Heart left ventricle (tissue), 16 donors: ENCODE results near the gene POLR3A. TPM values are rescaled to one million over a fixed set of nuclear protein-coding genes. Genes with fewer than 3 reads are reported as not detected.
"Not testable (repeated sequence)": the region's sequence is repeated elsewhere in the genome, so short reads cannot be mapped to it uniquely, and the experiment has no call there.

Experiments used
- ATAC-seq, 4 donors: fragments of 200-7000 bp; cut with Tn5 transposase; one replicate each; pipeline ENCODE4 v1.9.1; 2020 to 2022; ENCODE audit warnings: moderate library complexity in 4 of 4, mild to moderate bottlenecking in 3 of 4, moderate number of reproducible peaks in 1 of 4
- DNase-seq, 5 donors: peaks; one replicate each; pipeline ENCODE4 v3.0.0-alpha.2; 2020
- H3K27ac ChIP-seq, 12 donors: fragments of 200-600 bp; sonication (generic) in 4 of 12; one replicate each; pipeline versions ENCODE4 v1.5.0 to v1.8.0; 2016 to 2022; ENCODE audit warnings: mild to moderate bottlenecking in 2 of 12
- H3K27me3 ChIP-seq, 9 donors: fragments of 200-600 bp; sonication (generic) in 2 of 9; one replicate each; pipeline versions ENCODE4 v1.5.1 to v1.8.0; 2016 to 2022; ENCODE audit warnings: mild to moderate bottlenecking in 3 of 9
- H3K36me3 ChIP-seq, 9 donors: fragments of 200-600 bp; sonication (generic) in 2 of 9; one replicate each; pipeline versions ENCODE4 v1.5.0 to v1.8.0; 2018 to 2022; ENCODE audit warnings: mild to moderate bottlenecking in 2 of 9
- H3K4me1 ChIP-seq, 12 donors: fragments of 200-600 bp; sonication (generic) in 4 of 12; one replicate each; pipeline versions ENCODE4 v1.5.0 to v1.8.0; 2016 to 2022; ENCODE audit warnings: mild to moderate bottlenecking in 3 of 12
- H3K4me3 ChIP-seq, 12 donors: fragments of 200-600 bp; sonication (generic) in 4 of 12; one replicate each; pipeline versions ENCODE4 v1.5.0 to v1.8.0; 2017 to 2022; ENCODE audit warnings: mild to moderate bottlenecking in 9 of 12, moderate library complexity in 4 of 12
- H3K9me3 ChIP-seq, 12 donors: fragments of 200-600 bp; sonication (generic) in 4 of 12; one replicate each; pipeline versions ENCODE4 v1.5.0 to v1.8.0; 2016 to 2022; ENCODE audit warnings: mild to moderate bottlenecking in 1 of 12
- POLR2A ChIP-seq, 2 donors: fragments of 450-650 bp; IDR thresholded peaks; one replicate each; pipeline ENCODE4 v1.6.1; 2017; ENCODE audit warnings: antibody characterized with exemption in 2 of 2, mild to moderate bottlenecking in 2 of 2, moderate library complexity in 2 of 2
- WGBS, 4 donors: extraction: QIAGEN DNeasy Blood & Tissue Kit in 2 of 4; methylation state at CpG; one replicate each; pipeline versions ENCODE4 v1.1.5 to v1.1.7; 2013 to 2018; 5-methylcytosine and 5-hydroxymethylcytosine counted together
- intact Hi-C, 10 donors: fragments of 100-400 bp; cut with DNase I; formaldehyde crosslinking; loops; one replicate each; pipeline versions ENCODE4 v1.11.1 to v1.14.2; 2022
- polyA plus RNA-seq, 2 donors: library from polyadenylated mRNA; stranded (reverse); fragments of 200-250 nt; gene quantifications; one replicate each; pipeline ENCODE4 v1.2.3, GENCODE V29; 2013
- total RNA-seq, 9 donors: library from RNA; depleted of rRNA in 2 of 9; stranded (reverse); fragments of >200 nt in 2 of 9; fragmentation: NEBNext Ultra II Directional in 3 of 9; extraction: Animal tissue kit (Norgen Biotek cat#: 25700) in 3 of 9; gene quantifications; one replicate each; pipeline versions ENCODE4 v1.1.0 to v1.2.4, GENCODE V29; 2016 to 2023
- TF ChIP-seq, protein P1 (sequence below), 12 donors: fragments of 200-600 bp; sonication (generic) in 4 of 12; IDR thresholded peaks; one replicate each; pipeline versions ENCODE4 v1.5.0 to v1.8.0; 2018 to 2022; ENCODE audit warnings: antibody characterized with exemption in 12 of 12, mild to moderate bottlenecking in 5 of 12
- donor health status: ischemic (EF 13 %, LVEDD 7.1; RV severe dilation, severe dysfunction).
- donor health status: healthy with polysubstance abuse.
- donor health status: DM: no; HTN: yes; CAD: no.
- donor health status: DM: no; HTN: no; CAD: no.
- donor health status: ischemic (EF 25% LVEDD 6.9; RV normal size, moderate dysfunction).
- donor health status: ischemic (EF 25% LVEDD 5.7; RV mildly dilated, moderate dysfunction).
- donor health status: healthy.
- donor health status: DM: yes; HTN: yes; CAD: no.
- donor health status: ischemic (EF 35%, LVEDD 5.7; RV mildly dilated, moderate dysfunction).
- donor health status: nonischemic (EF 11% LVEDD 7.7; RV severe dilation, severe dysfunction).
- donor health status: DM: yes; HTN: yes; CAD: no.
- donor health status: PGD.
- donor health status: ischemic (EF 29% LVEDD 5.4; RV normal size, mild dysfunction).
- donor health status: nonischemic (EF 23%, LVEDD 6.1; RV moderate dilation, normal function).

POLR3A gene
- total and polyA plus RNA-seq, 11 donors = 3.8 to 12.9 (median 8.9) TPM

DNA sequence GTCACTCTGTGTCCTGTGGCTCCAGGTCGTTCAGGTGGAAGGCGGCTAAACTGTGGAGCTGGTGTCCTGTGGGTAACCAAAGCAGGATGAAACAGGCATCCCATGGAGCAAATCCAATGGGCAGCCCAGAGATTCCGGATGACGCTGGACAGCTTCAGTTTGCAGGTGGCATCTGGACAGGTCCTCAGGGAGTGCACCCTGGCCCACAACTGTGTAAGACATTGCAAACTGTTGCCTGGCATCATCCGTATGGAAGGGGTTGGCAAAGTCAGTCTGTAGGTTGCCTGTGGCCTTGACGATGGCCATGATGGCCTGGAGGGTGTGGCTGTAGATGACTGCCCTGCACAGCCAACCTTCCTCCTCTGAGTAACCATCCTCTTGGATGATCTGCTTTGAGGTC is 39.8 kb upstream of the POLR3A start:
- Histone ChIP-seq H3K27ac (no peak overlapping the region), H3K27me3 (no peaks in the 10 kb centered on the region), H3K9me3 (peaks cover 0 to under 1% (median 0%) of the 10 kb centered on the region in 12 donors), H3K4me3 (no peak overlapping the region), H3K4me1 (peaks cover 0 to 8% (median 0%) of the 10 kb centered on the region in 12 donors), H3K36me3 (no peaks in the 10 kb centered on the region)
- ATAC-seq = no peak
- WGBS, 4 donors = 83 to 96% (median 90%) methylated on average over 3 to 6 of the region's 6 CpGs
- TF ChIP-seq, protein P1, sequence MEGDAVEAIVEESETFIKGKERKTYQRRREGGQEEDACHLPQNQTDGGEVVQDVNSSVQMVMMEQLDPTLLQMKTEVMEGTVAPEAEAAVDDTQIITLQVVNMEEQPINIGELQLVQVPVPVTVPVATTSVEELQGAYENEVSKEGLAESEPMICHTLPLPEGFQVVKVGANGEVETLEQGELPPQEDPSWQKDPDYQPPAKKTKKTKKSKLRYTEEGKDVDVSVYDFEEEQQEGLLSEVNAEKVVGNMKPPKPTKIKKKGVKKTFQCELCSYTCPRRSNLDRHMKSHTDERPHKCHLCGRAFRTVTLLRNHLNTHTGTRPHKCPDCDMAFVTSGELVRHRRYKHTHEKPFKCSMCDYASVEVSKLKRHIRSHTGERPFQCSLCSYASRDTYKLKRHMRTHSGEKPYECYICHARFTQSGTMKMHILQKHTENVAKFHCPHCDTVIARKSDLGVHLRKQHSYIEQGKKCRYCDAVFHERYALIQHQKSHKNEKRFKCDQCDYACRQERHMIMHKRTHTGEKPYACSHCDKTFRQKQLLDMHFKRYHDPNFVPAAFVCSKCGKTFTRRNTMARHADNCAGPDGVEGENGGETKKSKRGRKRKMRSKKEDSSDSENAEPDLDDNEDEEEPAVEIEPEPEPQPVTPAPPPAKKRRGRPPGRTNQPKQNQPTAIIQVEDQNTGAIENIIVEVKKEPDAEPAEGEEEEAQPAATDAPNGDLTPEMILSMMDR (IDR thresholded peaks at IDR 0.05) = no peak
- TF ChIP-seq POLR2A (IDR thresholded peaks at IDR 0.05) = no peak
- DNase-seq = no peak
- intact Hi-C loops = loop anchor here in 1 of 10 donors (10.0 kb wide), 1 partner anchor 206 kb away; no protein-coding TSS in a partner anchor

DNA sequence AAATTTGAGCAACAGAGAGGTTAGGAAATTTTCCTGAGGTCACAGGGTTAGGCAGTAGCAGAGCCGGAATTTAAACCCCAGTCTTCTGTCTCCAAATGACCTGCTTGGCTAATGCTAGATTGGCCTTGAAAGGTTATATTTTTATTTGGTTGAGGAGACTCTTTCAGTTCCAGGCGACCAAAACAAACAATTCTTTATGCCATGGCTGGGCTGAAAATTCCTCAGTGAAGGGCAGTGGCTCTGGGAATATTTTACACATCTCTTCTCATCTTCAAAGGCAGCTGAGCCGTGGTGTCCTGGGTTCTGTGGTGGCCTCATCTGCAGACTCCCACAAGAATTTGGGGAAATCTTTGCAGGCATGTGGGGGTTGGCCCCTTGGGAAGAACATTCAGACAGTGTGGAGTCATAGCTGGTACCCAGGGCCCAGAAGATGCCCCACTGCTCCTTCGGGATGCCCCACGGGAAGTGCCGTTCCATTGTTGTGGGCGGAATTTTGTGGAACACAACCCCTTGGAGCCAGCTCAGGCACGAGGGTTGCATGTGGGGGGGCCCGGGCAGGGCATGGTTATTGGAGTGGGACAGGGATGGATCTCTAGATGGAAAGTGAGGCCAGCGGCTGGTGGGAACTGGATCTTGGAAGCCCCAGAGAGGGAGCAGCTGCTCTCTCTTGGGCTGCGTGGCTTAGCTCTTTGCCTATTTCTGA is 37.6 kb upstream of the POLR3A start:
- WGBS, 4 donors = 89 to 92% (median 92%) methylated on average over 10 to 11 of the region's 11 CpGs
- Histone ChIP-seq H3K36me3 (no peaks in the 10 kb centered on the region), H3K9me3 (no peaks in the 10 kb centered on the region), H3K27me3 (no peaks in the 10 kb centered on the region), H3K4me3 (no peak overlapping the region), H3K4me1 (peaks cover 0 to 8% (median 0%) of the 10 kb centered on the region in 12 donors), H3K27ac (no peak overlapping the region)
- no peak for ATAC-seq
- intact Hi-C loops = loop anchor here in 1 of 10 donors (10.0 kb wide), 1 partner anchor 208 kb away; no protein-coding TSS in a partner anchor
- DNase-seq = no peak
- TF ChIP-seq, protein P1 (IDR thresholded peaks at IDR 0.05) = no peak
- no peak for TF ChIP-seq POLR2A (IDR thresholded peaks at IDR 0.05)

DNA sequence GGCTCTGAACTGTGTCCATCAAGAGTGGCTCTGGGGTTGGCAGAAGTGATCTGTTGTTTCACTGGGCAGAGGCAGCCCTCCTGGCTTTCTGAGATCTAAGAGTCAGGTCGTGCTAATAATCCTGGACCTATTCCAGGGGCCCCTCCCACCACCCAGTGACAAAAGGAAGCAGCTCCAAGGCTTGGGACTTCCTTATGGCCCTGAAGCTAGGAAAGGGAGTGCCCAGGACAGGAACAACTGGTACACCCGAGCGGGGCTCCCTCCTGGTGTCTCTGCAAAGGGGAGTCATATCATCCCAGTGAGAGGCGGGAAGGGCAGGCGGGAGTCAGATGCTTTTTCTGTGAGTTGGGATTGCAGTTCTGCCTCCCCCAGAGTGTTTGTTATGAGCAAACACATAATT is 36.7 kb upstream of the POLR3A start:
- ATAC-seq (no peak), DNase-seq (no peak)
- no peaks in the 10 kb centered on the region for H3K36me3 ChIP-seq
- no peaks in the 10 kb centered on the region for H3K4me1 ChIP-seq
- no peak overlapping the region for H3K27ac ChIP-seq
- WGBS, 4 donors = 51 to 65% (median 60%) methylated on average over 5 of the region's 5 CpGs
- H3K9me3 ChIP-seq = no peaks in the 10 kb centered on the region
- TF ChIP-seq, protein P1 (IDR thresholded peaks at IDR 0.05) = no peak
- no peak for TF ChIP-seq POLR2A (IDR thresholded peaks at IDR 0.05)
- no peak overlapping the region for H3K4me3 ChIP-seq
- H3K27me3 ChIP-seq = no peaks in the 10 kb centered on the region
- intact Hi-C loops = loop anchor here in 1 of 10 donors (10.0 kb wide), 1 partner anchor 209 kb away; no protein-coding TSS in a partner anchor

DNA sequence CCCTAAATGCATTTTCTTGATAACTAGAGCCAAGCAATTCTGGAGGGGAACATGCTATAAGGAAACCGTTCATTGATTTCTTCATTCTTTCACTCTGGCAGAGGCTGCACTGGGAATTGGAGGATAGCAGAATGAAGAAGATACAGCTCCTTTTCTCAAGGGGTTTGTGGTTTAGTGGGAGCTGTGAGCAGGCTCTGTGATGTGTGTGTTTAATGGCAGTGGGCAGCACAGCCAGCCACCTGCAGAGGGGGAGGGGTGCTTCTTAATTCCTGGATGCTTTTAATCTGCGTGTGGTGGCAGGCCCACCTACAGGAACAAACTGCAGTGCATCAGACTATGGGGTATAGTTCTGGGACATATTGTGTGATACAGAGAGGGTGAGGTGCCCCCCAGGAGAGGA is 36.3 kb upstream of the POLR3A start:
- Histone ChIP-seq H3K36me3 (no peaks in the 10 kb centered on the region), H3K9me3 (no peaks in the 10 kb centered on the region), H3K27ac (no peak overlapping the region), H3K4me3 (no peak overlapping the region), H3K27me3 (no peaks in the 10 kb centered on the region), H3K4me1 (no peaks in the 10 kb centered on the region)
- intact Hi-C loops = loop anchor here in 1 of 10 donors (10.0 kb wide), 1 partner anchor 209 kb away; no protein-coding TSS in a partner anchor
- DNase-seq = no peak
- TF ChIP-seq, protein P1 (IDR thresholded peaks at IDR 0.05) = no peak
- no peak for TF ChIP-seq POLR2A (IDR thresholded peaks at IDR 0.05)
- no peak for ATAC-seq
- WGBS, 4 donors = 74 to 87% (median 81%) methylated on average over 2 of the region's 2 CpGs

DNA sequence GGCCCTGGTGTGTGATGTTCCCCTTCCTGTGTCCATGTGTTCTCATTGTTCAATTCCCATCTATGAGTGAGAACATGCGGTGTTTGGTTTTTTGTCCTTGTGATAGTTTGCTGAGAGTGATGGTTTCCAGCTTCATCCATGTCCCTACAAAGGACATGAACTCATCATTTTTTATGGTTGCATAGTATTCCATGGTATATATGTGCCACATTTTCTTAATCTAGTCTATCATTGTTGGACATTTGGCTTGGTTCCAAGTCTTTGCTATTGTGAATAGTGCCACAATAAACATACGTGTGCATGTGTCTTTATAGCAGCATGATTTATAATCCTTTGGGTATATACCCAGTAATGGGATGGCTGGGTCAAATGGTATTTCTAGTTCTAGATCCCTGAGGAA is 35.6 kb upstream of the POLR3A start:
- not testable (repeated sequence) for ATAC-seq, DNase-seq, H3K27ac ChIP-seq, H3K27me3 ChIP-seq, H3K4me1 ChIP-seq, H3K4me3 ChIP-seq, H3K36me3 ChIP-seq, H3K9me3 ChIP-seq
- 80% methylated on average over 1 of the region's 2 CpGs; no CpG with 5 or more reads in 2 of the 4 donors for WGBS, 4 donors
- intact Hi-C loops = loop anchor here in 1 of 10 donors (10.0 kb wide), 1 partner anchor 210 kb away; no protein-coding TSS in a partner anchor
